ENCODE results near the gene USF1.

Gene USF1, protein sequence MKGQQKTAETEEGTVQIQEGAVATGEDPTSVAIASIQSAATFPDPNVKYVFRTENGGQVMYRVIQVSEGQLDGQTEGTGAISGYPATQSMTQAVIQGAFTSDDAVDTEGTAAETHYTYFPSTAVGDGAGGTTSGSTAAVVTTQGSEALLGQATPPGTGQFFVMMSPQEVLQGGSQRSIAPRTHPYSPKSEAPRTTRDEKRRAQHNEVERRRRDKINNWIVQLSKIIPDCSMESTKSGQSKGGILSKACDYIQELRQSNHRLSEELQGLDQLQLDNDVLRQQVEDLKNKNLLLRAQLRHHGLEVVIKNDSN

DNA sequence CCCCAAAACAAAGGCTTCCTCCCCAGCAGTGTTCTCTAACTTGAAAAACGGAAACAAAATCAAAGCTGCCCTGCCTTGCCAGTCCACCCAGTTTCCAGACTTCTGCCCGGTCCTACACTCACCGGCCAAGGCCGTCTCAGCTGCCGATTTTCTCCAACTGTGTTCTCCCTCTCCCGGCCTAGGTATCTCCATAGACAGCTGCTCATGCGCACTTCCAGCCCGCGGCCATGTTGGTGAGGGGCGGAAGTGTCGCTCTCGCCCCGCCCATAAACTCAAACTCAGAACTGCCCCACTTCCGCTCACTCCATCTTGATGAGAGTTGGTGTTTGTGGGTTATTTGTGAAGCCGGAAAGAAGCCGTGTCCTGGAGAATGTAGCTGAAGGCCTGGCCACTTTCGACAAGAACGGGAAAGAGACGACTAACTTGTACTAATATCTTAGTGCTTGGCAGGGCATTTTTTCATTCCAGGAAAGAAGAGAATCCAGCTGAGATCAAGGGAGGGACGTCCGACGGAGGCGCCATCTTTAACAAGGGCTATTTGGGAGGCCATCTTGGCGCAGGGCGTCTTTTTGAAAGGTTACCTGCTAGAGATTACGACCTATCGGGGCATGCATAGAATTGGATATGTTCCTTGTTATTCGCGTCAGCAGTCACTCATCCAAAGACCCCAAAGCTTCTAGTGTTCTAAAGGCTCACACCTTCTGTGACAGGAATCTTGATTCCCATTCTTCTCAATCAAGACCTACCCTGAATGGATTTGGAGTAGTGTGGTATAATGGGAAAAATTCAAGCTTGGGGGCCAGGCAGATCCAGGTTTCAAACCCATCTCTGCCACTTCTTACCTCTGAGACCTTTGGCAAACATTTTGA, at the start of gene USF1:
USF1 (minus strand) TSS at position 242 of the 869 bp plus-strand sequence. CDS start 2,702 bp downstream, outside the sequence.
- peak; percentile 93 for DNase-seq

DNA sequence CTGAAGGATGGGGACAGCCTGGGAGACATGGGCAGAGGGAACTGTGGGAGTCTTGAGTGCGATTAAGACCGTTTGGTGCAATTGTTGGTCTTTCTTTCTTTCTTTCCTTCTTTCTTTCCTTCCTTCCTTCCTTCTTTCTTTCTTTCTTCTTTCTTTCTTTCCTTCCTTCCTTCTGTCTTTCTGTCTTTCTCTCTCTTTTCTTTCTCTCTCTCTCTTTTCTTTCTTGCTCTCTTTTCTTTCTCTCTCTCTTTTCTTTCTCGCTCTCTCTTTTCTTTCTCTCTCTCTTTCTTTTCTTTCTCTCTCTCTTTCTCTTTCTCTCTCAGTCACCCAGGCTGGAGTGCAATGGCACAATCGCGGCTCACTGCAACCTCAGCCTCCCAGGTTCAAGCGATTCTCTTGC, 49.5 kb upstream of the USF1 start:
- DNase-seq, result no peak

DNA sequence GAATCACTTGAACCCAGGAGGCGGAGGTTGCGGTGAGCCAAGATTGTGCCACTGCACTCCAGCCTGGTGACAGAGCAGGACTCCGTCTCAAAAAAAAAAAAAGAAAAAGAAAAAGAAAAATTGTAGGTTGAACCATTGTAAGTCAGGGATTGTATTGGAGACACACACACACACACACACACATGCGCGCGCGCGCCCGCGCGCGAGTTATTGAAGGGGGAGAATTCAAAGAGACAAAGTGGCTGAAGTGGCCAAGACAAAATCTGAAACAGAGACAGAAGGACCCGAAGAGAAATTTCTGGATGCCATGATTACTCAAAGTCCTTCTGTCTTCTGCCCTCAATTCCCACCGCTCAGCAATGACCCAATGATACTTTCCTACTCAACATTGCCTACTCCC, 48.7 kb upstream of the USF1 start:
- DNase-seq, result no peak

DNA sequence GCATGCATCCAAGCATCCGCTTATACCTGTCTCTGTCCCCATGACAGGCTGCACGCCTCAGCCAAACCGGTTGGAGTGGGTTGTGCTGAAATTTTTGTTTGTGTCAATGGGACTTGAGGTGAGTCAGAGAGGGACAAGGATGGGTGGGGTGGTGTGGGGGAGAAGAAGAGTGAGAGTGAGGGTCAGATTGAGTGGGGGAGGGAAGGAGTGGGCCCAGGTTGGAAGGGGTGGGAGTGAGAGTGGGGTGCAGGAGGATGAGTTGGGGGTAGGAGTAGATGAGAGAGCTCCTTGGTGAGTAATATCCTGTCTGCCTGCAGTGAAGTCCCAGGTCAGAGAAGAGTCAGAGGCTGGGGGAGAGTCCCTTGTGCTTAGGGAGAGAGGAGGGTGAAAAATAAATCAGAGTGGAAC, 46.8 kb upstream of the USF1 start:
- DNase-seq, result peak; percentile 55

DNA sequence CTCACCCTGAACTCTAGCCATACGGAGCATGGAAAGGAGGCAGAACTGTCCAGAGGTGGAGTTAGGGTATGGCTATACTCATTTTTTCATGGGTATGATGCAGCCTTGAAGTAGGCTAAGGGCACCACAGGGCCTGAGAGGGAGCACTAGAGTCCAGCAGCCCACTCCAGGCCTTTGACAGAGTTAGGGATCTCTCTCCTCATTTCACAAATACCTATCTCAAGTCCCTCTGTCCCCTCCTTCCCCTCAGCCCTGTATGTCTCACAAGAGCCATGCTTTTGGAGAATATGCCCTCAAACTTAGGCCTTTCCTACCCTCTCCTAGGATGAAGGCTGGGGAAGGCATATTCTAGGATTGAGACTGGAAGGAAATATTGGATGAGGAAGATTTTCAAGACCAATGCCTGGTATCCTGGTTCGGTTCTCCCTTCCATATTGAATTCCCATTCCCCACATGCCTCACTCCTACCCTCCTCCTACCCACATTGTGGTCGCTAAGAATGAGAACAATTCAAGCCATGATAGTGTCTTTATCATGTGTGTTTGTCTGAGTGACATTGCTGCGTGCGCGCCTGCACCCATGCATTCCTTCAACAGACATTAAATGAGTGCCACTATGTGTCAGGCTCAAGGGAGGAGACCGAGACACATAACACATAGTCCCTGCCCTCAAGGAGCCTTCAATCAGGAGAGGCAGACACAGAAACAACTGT, 46.2 kb upstream of the USF1 start:
- DNase-seq, result no peak

DNA sequence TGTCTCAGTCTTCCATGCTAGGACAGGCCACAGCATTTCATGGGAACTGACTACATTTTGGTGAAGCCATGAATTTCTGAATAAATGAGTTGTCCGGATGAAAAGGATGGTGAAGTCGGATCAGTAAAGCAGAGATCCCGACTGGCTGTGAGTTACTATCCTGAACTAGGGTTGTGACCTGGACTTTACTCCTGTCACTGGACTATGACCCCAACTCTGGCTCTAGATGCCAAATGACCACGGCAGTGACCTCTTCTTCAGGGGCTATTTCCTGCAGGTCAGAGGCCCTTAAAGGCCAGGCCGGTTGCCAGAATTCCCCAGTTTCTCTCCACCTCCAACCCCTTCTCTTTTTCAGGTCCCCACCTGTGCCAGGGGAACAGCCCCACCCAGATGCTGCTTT, 45.3 kb upstream of the USF1 start:
- no peak for DNase-seq

DNA sequence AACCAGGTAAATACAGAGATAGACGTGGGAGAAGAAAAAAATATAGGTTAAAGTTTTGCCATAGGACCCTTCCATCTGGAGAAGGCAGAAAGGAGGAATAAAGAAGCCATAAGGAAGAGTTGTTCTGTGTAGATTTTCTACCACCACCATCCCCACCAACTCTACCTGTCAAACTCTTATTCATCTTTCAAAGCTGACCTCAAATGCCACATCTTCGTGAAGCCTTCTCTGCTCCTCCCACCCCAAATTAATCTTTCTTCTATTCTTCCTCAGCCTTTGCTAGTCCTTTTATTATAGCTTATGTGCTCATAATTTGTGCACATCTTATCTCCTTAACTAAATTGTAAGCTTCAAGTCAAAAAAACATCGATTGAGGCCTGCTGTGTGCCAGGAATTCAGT, 44.8 kb upstream of the USF1 start:
- DNase-seq, result no peak

DNA sequence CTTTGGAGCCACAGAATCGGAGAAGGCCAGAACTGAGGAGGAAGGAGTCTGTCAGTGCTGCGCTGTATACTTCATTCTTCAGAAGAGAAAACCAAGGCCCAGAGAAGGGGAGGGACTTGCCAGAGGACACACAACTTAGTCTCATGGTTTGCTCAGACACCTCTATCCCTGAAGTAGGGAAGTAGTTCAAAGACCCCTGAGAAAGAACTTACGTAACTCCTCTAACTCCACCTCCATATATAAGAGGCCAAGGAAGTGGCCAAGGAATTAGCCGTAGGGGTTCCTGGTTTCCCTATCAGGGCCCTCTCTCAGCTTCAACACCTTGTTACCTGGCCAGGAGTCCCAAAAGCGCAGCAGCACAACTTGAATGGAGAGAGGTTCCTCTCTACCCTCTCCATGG, 44.2 kb upstream of the USF1 start:
- no peak for DNase-seq

DNA sequence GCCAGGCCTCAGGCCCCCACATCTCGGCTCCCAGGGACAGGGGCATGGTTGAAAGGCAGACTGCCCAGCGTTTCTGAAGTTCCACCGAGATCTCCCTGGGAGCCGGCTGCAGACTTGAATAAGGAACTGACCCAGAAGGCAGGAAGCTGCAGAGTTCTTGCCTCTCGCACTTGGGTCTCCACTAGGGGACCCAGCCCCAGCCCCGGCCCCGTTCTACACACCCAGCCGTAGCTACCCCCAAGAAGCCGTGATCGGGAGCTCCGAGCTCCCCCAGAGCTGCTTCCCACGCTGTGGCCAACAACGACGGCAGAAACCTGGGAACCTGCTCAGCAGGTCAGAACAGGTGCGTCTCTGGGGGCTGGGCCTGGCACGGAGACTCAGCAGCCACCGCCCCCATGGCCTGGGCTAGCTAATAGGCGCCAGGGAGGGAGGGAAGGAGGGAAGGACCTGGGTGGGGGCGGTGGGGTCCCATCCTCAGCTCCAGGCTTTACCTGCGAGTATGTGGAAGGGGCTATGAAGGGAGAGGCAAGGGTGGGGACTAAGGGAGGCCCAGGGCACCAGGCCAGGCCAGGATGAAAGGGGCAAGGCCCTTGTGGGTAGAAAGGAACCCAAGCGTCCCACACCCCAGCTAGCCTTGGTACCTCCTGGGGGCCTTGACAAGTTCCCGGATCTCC, 43.6 kb upstream of the USF1 start, which contains the start of gene NECTIN4:
NECTIN4 (minus strand) TSS at position 308 of the 674 bp plus-strand sequence; CDS start at position 46, 262 bp downstream.
- DNase-seq, result no peak

DNA sequence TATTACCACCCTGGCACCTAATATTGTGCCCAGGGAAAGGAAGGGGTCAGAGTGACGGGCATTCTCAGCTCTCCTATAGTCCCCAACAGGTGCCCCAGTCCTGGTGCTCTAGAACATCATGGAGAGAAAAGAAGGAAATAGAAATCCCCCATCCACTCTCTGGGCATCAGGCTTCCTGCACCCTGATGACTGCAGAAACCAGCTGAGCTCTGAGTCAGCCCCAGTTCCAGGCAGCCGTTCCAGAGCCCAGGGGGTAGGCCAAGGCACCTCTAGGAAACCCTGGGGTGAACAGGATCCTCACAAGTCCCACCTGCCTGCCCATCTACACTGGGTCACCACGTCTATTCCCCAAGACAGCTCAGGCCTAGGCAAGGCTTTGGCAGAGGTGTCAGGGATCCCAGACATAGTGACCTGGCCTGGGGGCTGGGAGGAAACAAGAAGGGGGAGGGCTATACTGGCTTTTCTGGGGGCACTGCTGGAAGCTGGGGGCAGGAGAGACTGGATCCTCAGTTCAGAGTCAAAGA, 42.9 kb upstream of the USF1 start:
- no peak for DNase-seq

DNA sequence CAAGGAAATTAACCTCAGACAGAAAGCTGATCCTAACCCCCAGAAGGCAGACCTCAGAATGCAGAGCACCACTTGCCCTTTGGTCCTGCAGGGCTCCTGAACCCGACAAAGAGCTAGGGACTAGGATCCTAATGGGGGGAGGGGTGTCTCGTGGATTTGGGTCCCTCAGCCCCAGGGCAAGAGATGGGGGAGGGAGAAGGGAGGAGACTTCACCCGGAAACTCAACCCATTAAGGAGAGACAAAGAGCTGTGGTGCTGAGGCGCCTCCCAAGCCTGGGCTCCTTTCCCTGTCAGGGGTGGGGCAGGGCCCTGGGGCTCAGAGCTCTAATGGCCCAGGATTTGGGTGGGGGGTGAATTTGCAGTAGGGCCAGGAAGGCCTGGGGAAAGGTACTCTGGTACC, 40.7 kb upstream of the USF1 start:
- DNase-seq, result no peak

DNA sequence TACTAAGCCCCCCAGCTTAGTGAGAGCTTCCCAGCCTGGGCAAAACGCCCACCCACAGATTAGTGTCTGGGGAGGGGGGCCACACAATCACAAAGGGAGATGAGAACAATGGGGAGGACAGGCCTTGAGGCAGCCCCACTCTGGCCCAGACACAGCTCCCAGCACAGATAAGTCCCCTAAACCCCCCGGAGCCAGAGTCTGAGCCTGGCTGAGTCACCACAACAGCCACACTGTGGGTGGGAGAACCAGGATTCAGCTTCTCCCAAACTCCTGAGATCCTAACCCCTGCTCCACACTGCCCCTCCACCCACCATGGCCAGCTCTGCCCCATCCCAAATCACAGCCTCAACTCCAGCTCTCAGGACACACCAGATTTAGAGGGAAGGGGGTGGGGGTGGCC, 39.4 kb upstream of the USF1 start:
- no peak for DNase-seq

DNA sequence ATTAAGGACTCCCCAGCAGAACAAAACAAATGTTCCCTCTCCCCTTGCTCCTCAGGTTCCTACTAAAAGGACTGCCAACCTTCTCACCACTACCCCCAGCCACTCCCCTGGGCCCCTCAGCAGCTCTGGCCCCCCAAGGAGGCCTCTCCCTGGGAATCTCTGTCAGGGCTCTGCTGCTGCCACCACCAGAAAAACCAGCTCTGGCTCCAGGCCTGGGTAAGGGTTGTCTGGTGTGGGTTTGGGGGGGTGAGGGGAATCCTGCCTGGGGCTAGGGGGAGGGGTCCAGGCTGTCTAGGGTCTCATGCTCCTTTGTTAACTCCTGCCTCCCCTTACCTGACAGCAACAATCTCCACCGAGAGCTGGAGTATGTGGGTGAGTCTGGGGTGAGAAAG, 38.8 kb upstream of the USF1 start:
- no peak for DNase-seq

DNA sequence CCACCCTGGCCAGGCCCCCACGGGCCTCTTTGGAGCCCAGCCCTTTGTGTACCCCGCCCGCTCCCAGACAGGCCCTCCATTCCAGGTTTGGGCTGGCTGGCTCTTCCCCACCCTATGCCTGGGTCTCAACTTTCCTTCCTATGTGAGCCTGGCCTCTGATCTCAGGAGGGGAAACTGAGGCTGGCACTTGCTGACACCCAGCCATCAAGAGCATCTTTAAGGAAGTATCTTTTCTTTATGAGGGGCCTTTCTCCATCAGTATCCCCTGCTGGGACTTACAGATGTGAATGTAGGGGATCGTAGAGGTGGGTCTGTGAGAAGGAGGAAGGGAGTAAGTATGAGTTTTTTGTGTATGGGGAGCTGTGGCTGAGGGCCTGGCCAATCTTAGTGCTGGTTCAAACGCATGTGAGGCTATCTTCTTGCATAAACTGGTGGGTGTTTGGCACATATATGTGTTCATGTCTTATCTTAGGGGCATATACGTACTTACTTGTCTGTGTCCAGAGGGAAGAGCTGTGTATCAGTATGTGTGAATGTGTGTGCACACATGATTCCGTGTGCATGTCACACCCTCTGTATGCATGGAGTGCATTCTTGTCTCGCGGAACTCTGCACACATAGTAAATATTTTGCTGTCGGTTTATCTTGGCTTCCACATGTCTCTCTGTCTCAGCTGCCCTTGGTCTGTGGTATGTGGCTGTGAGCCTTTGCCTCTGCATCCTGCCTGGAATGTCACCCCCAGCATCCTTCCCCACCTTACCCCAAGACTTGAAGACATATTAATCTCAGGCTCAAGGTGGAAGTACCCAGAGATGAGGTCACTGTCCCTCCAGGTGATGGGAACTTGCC, 38.2 kb upstream of the USF1 start:
- no peak for DNase-seq

DNA sequence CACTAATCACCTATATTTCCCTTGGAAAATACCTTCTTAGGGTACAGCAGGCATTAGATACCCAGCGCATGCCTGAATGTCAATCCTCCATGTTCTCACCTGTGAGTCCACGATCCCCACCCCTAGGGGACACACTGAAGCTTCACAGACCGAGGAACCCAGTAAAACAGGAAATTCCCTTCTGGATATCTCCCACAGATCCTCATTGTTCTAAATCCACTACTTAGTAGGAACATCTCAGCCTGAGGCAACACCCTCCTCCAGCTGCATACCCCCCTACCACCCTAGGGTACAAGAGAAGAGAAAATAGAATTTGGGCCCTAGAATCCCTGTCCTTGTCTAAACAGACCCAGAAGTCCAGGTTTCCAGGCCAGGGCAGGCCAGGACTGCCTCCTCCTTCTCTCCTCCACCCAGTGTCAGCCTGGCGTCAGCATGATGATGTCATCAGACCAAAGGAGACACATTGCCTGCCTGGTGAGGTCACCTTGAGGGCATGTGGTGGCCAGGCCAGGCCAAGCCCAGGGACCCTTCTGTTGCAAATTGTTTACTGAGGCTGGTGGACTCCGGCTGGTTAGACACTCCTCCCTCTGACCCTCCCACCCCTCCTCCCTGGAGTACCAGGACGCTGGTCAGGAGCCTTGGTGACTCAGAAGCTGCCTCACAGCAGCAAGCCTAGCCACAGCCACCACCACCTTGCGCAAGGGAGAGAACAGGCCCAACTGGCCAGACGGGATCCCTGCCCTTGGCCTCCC, 37.4 kb upstream of the USF1 start:
- DNase-seq, result no peak

DNA sequence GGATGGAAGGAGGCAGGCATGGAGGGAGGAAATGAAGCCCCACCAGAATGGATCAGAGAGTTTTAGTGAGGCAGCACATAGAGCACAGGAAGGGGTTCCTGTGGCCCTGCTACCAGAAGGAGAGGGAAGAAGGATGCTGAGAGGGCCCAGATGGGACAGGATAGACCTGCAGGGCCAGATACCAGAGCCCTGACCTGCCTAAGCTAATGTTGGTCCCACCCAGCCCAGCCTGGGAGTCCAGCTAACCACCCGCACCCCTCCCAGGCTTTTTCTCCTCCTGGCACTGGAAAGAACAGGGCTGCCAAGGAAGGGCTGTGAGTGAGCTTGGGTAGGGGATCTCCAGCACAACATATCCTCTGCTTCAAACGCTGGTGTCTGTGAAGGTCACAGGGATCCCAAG, 36.7 kb upstream of the USF1 start:
- DNase-seq, result no peak

DNA sequence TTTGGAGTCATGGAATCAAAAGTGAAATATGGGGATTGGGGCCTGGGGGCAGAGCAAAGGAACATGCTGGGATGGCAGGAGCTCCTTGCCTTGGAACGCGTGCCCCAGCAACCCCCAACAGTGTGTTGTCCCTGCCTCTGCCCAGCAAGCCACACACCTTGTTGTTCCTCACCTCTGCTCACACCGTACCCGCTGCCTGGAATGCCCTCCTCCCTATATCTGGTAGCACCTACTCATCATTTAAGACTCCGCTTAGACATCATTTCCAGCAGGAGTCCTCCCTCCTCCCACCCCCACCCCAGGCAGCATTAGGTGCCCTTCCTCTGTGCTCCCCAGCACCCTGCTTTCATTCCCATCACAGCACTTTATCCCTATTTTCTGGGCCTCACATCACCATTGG, 35.7 kb upstream of the USF1 start:
- DNase-seq, result no peak

DNA sequence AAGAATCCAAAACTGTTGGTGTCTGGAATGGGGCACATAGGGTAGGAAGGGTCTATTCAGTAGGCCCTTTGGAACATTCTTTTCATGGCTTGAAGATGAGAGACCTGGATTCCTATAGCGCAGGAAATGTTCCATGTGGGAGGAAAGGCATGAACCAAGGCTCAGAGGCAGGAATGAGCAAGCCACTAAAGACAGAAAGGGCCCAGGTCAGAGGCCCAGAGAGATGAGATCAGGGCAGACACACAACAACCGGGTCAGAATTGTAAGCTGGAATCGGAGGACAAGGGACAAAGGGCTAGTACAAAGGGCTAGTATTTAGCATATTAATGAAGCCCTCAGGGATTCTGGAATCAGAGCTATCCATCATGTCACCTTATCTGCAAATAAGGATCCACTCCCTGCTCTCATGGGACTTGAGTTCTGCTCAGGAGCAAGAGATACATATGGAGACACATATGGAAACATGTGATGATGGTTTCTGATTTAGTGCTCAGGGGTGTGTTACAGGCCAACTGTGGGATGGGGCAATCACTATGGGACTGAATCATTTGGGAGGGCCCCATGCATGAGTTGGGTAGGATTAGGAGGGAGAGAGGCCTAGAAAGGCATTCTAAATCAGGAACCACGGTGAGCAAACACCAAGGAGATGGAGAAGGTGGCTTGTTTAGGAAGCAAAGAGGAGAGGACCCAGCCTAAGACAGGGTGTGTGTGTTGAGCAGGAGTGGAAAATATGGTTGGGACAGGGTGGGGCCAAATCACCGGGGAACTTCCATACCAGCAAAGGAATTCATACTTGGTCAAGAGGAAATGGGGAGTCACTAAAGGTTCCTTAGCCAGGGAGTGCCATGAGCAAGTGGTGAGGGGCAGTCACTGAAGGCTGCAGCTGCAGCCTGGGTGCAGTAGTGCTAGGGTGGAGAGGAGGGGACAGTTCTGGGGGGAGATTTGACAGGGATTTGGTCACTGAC, 34.9 kb upstream of the USF1 start:
- DNase-seq, result no peak

DNA sequence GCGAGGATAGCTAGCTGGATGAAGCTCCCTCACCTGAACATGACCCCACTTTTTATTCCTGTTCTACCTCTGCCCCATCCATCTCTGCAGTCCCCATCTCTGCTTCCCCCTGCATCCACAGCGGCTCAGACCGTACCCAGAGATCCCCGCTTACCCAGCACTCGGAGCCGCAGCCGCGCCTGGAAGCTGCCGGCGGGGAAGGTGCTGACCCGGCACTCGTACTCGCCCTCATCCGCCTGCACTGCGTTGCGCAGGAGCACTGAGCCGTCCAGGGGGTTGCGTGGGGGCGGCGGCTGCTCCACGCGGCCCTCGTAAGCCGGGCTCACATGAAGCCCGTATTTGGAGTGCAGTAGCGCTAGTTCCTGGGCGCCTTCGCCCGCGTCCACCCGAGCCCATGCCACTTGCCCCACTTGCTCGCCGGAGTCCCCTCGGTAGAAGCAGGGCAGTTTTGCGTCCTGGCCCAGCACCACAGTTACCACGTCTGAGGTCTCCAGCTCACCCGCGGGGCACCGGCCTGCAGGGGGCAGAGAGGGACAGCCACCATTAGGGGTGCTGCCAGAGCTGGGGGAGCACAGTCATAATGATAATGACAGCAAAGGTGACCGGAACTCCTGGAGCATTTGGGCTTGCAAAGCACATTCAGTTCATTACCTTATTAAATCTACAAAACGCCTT, 33.8 kb upstream of the USF1 start:
- no peak for DNase-seq

Data from activated naive CD4-positive, alpha-beta T cell treated with Interleukin-2 at 50 U/mL for 16 hours (primary cell).